Stimulated activated CD8-positive, alpha-beta memory T cell treated with anti-CD3 and anti-CD28 coated beads, Interleukin-4, amount 100 ng/mL, for 48 hours (primary cell): ENCODE results near the gene SIRPB2.

ENCODE experiments used
- DNase-seq: peaks from one replicate; pipeline ENCODE4 v3.0.0-alpha.2; 2020

The SIRPB2 gene

DNA sequence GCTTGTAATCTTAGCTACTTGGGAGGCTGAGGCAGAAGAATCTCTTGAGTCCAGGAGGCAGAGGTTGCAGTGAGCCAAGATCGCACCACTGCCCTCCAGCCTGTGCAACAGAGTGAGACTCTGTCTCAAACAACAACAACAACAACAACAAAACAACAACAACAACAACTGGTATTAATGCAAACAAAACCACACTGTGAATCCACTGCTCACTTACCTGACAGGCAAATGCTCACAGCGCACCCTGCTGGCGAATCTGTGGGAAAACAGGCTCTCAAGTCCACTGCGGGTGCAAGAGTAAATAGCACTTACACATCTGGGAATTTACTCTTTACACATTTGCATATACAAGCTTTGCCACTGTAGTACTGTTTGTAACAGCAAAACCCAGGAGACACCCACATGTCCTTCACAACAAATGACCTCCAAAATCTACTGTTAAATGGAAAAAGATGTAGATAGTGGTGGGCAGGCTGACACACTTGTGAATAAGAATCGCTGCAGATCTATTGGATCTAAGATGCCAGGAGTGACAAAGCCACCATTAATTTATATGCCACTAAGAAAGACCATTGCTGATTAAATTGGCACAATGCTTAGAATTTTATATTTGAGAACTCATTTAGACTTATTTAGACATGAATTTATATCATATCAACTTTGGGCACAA, 53.9 kb downstream of the SIRPB2 start:
- peak; percentile 87 for DNase-seq

DNA sequence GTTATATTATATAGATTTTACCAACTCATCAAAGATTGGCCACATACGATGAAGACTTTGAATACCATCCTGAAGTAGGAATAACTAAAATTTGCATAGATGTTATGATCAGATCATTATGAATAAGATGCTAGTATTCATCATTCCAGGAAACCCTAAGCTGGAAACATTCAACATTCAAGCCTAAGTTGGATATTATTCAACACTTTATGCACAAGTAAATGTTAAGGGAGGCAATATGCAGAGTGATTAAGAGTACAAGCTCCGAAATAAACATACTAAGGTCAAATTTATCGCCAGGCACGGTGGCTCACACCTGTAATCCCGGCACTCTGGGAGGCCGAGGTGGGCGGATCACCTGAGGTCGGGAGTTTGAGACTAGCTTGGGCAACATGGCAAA, 55.0 kb downstream of the SIRPB2 start:
- DNase-seq, result no peak

GRCh38 chr20:1435337-1435699, 55.9 kb downstream of the SIRPB2 start:
- no peak for DNase-seq

GRCh38 chr20:1434571-1435336, 56.5 kb downstream of the SIRPB2 start:
- DNase-seq, result peak; percentile 73

- no peak for DNase-seq
These were observed 60.1 kb downstream of the SIRPB2 start for GRCh38 chr20:1431158-1431557.

- no peak for DNase-seq
These were observed 61.2 kb downstream of the SIRPB2 start for GRCh38 chr20:1430004-1430451.

- no peak for DNase-seq
These were observed 62.0 kb downstream of the SIRPB2 start for GRCh38 chr20:1429143-1429728.

- no peak for DNase-seq
These were observed 63.7 kb downstream of the SIRPB2 start for GRCh38 chr20:1427457-1428054.

GRCh38 chr20:1426231-1426849, 64.9 kb downstream of the SIRPB2 start:
- DNase-seq, result no peak
